ENCODE results near the gene MUC12. TPM values are rescaled to one million over a fixed set of nuclear protein-coding genes. Genes with fewer than 3 reads are reported as not detected.
"Not testable (repeated sequence)": the region's sequence is repeated elsewhere in the genome, so short reads cannot be mapped to it uniquely, and the experiment has no call there.

The MUC12 gene
- total RNA-seq, 6 donors from 2014 or later, result 0.69 to 2.1 (median 1.8) TPM; not detected in 3

DNA sequence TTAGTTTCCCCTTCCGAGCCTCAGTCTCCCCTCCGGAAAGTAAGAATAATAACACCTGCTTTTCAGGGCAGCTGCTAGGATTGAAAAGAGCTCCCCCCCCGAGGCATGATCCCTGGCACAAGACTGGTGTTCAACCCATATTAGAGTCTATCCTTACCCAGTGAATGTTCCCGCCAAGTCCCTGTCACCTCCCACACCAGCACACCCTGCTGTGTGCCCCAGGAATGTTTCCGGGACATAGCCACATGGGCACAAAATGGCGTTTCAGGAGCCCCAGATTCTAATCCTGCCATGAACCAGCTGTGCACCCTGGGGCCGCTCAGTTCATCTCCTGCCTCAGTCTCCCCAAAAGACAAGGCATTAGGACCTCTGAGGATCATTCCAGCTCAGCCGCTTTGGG, 51.1 kb downstream of the MUC12 start:
- no peak for DNase-seq
- H3K27me3 ChIP-seq, result no peaks in the 10 kb centered on the region
- no peak overlapping the region for H3K27ac ChIP-seq
- H3K36me3 ChIP-seq, result no peaks in the 10 kb centered on the region
- TF ChIP-seq POLR2A (IDR thresholded peaks at IDR 0.05) (no peak), EP300 (IDR thresholded peaks at IDR 0.05) (no peak), POLR2AphosphoS5 (IDR thresholded peaks at IDR 0.05) (no peak)
- TF ChIP-seq, protein P1, sequence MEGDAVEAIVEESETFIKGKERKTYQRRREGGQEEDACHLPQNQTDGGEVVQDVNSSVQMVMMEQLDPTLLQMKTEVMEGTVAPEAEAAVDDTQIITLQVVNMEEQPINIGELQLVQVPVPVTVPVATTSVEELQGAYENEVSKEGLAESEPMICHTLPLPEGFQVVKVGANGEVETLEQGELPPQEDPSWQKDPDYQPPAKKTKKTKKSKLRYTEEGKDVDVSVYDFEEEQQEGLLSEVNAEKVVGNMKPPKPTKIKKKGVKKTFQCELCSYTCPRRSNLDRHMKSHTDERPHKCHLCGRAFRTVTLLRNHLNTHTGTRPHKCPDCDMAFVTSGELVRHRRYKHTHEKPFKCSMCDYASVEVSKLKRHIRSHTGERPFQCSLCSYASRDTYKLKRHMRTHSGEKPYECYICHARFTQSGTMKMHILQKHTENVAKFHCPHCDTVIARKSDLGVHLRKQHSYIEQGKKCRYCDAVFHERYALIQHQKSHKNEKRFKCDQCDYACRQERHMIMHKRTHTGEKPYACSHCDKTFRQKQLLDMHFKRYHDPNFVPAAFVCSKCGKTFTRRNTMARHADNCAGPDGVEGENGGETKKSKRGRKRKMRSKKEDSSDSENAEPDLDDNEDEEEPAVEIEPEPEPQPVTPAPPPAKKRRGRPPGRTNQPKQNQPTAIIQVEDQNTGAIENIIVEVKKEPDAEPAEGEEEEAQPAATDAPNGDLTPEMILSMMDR (IDR thresholded peaks at IDR 0.05), result no peak
- WGBS, 2 donors, result 72 to 81% methylated on average over 4 to 8 of the region's 8 CpGs
- peaks cover 4 to 12% (median 7%) of the 10 kb centered on the region in 4 donors for H3K4me1 ChIP-seq
- H3K9me3 ChIP-seq, result no peaks in the 10 kb centered on the region
- no peak overlapping the region for H3K4me3 ChIP-seq
- no peak for ATAC-seq (ENCODE audit: low FRiP score in 2 of 2)

DNA sequence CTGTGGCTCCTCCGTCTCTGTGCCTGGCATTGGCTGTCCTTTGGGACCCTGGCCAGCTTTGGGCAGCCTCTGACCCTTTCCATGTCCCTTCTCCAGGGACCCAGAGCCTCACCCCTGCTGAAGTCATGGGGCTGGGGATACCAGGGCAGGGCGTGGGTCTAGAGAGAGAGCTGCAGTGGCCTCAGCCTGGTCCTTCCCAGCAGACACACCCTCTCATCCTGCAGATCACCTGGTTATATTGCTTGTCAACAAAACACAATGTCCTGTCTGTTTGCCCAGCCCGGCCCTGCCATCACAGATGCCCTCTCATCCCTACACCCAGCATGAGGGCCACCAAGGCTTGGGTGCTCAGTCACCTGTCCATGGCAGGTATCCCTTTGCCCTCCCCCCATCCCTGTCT, 52.3 kb downstream of the MUC12 start:
- 58 to 68% methylated on average over 3 of the region's 3 CpGs for WGBS, 2 donors
- H3K27ac ChIP-seq, result no peak overlapping the region
- H3K9me3 ChIP-seq, result no peaks in the 10 kb centered on the region
- H3K27me3 ChIP-seq, result no peaks in the 10 kb centered on the region
- no peak overlapping the region for H3K4me3 ChIP-seq
- peaks cover 1 to 10% (median 7%) of the 10 kb centered on the region in 4 donors for H3K4me1 ChIP-seq
- H3K36me3 ChIP-seq, result no peaks in the 10 kb centered on the region
- ATAC-seq (ENCODE audit: low FRiP score in 2 of 2) (no peak), DNase-seq (no peak)
- TF ChIP-seq EP300 (IDR thresholded peaks at IDR 0.05) (no peak), POLR2AphosphoS5 (IDR thresholded peaks at IDR 0.05) (no peak), POLR2A (IDR thresholded peaks at IDR 0.05) (no peak)
- TF ChIP-seq, protein P1 (IDR thresholded peaks at IDR 0.05), result no peak

- ATAC-seq (ENCODE audit: low FRiP score in 2 of 2), result no peak
- Histone ChIP-seq H3K27me3 (no peaks in the 10 kb centered on the region), H3K27ac (no peak overlapping the region), H3K36me3 (no peaks in the 10 kb centered on the region), H3K4me3 (no peak overlapping the region), H3K4me1 (no peaks in the 10 kb centered on the region), H3K9me3 (no peaks in the 10 kb centered on the region)
- no peak for DNase-seq
- 83 to 88% methylated on average over 2 of the region's 2 CpGs for WGBS, 2 donors
- TF ChIP-seq POLR2A (IDR thresholded peaks at IDR 0.05), result no peak
- TF ChIP-seq EP300 (IDR thresholded peaks at IDR 0.05), result no peak
- no peak for TF ChIP-seq POLR2AphosphoS5 (IDR thresholded peaks at IDR 0.05)
- TF ChIP-seq, protein P1 (IDR thresholded peaks at IDR 0.05), result no peak
Observed at GRCh38 chr7:101023839-101024238, 54.5 kb downstream of the MUC12 start.

GRCh38 chr7:101031082-101031481, 61.7 kb downstream of the MUC12 start:
- TF ChIP-seq, protein P1 (IDR thresholded peaks at IDR 0.05), result no peak
- TF ChIP-seq POLR2A (IDR thresholded peaks at IDR 0.05) (no peak), EP300 (IDR thresholded peaks at IDR 0.05) (no peak), POLR2AphosphoS5 (IDR thresholded peaks at IDR 0.05) (no peak)
- Histone ChIP-seq H3K36me3 (no peaks in the 10 kb centered on the region), H3K4me1 (no peaks in the 10 kb centered on the region), H3K9me3 (no peaks in the 10 kb centered on the region), H3K27ac (no peak overlapping the region), H3K4me3 (no peak overlapping the region), H3K27me3 (no peaks in the 10 kb centered on the region)
- no peak for DNase-seq
- no peak for ATAC-seq (ENCODE audit: low FRiP score in 2 of 2)
- WGBS, 2 donors, result 19 to 25% methylated on average over 4 to 7 of the region's 7 CpGs

DNA sequence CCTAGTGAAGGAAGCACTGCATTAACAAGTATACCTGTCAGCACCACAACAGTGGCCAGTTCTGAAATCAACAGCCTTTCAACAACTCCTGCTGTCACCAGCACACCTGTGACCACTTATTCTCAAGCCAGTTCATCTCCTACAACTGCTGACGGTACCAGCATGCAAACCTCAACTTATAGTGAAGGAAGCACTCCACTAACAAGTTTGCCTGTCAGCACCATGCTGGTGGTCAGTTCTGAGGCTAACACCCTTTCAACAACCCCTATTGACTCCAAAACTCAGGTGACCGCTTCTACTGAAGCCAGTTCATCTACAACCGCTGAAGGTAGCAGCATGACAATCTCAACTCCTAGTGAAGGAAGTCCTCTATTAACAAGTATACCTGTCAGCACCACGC, 66.6 kb downstream of the MUC12 start:
- H3K36me3 ChIP-seq, result no peaks in the 10 kb centered on the region
- DNase-seq (no peak), ATAC-seq (ENCODE audit: low FRiP score in 2 of 2) (no peak)
- H3K27me3 ChIP-seq, result no peaks in the 10 kb centered on the region
- no peaks in the 10 kb centered on the region for H3K9me3 ChIP-seq
- no peaks in the 10 kb centered on the region for H3K4me1 ChIP-seq
- TF ChIP-seq EP300 (IDR thresholded peaks at IDR 0.05) (no peak), POLR2AphosphoS5 (IDR thresholded peaks at IDR 0.05) (no peak), POLR2A (IDR thresholded peaks at IDR 0.05) (no peak)
- TF ChIP-seq, protein P1 (IDR thresholded peaks at IDR 0.05), result no peak
- WGBS, 2 donors, result 59 to 75% methylated on average over 4 of the region's 4 CpGs
- H3K4me3 ChIP-seq, result no peak overlapping the region
- H3K27ac ChIP-seq, result no peak overlapping the region

GRCh38 chr7:101041283-101041682, 71.9 kb downstream of the MUC12 start:
- H3K9me3 ChIP-seq; H3K27ac ChIP-seq; ATAC-seq (ENCODE audit: low FRiP score in 2 of 2); H3K4me1 ChIP-seq; H3K27me3 ChIP-seq; H3K4me3 ChIP-seq; H3K36me3 ChIP-seq; DNase-seq: not testable (repeated sequence)
- 81 to 82% methylated on average over 6 of the region's 6 CpGs for WGBS, 2 donors
